Measurements from ENCODE around the gene NPC1.
A peak's percentile ranks its signal among the peaks of the same experiment; 100 is the strongest.

The NPC1 gene

DNA sequence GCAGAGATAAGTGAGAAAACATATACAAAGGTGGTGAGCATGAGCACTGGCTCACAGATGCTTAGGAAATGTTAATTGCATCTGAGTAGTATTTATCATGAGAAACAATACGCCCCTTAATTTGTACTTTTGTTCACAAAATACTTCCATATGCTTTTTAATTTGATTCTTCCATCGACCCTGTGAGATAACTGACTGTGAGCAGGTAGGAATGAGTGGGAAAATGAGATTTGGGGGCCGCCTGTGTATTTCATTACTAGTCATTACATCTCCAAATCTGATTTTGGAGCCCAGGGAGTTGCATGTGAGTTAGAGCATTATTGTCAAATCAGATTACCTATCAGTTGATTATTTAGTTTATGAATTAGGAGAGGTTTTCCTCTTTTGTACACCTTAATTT is 36.7 kb upstream of the NPC1 start:
- Histone ChIP-seq H3K4me3 (ENCODE audit: low read length) (no peak overlapping the region), H3K18ac (ENCODE audit: low read length) (no peak overlapping the region), H3K4ac (ENCODE audit: low read depth, low read length) (no peak overlapping the region), H2BK5ac (ENCODE audit: low read length) (no peak overlapping the region), H3K23ac (ENCODE audit: low read length) (no peak overlapping the region), H3K9ac (ENCODE audit: low read length) (no peak overlapping the region), H3K4me1 (ENCODE audit: control insufficient read depth, low read depth, low read length) (no peaks in the 10 kb centered on the region), H2BK120ac (ENCODE audit: low read depth, low read length) (no peak overlapping the region), H2AK5ac (ENCODE audit: low read length) (no peak overlapping the region), H3K4me2 (ENCODE audit: low read length) (no peak overlapping the region), H3K27me3 (ENCODE audit: insufficient read depth, low read length, poor library complexity) (peaks cover 2% of the 10 kb centered on the region), H3K79me2 (ENCODE audit: control insufficient read depth, insufficient read depth, low read length) (no peaks in the 10 kb centered on the region), H3K56ac (ENCODE audit: low read length) (no peak overlapping the region), H3K79me1 (ENCODE audit: low read length) (no peaks in the 10 kb centered on the region), H4K8ac (ENCODE audit: low read depth, low read length) (no peak overlapping the region), H2BK15ac (replicated peaks; ENCODE audit: low read depth) (no peak overlapping the region), H3K27ac (ENCODE audit: low read depth, low read length) (no peak overlapping the region), H3K36me3 (ENCODE audit: control insufficient read depth, insufficient read depth, low read length) (no peaks in the 10 kb centered on the region), H4K5ac (ENCODE audit: low read length) (no peak overlapping the region)
- no CpG with 5 or more reads among the region's 3 CpGs for WGBS (ENCODE audit: extremely low coverage, insufficient coverage, low lambda C conversion rate)
- DNase-seq: no peak

DNA sequence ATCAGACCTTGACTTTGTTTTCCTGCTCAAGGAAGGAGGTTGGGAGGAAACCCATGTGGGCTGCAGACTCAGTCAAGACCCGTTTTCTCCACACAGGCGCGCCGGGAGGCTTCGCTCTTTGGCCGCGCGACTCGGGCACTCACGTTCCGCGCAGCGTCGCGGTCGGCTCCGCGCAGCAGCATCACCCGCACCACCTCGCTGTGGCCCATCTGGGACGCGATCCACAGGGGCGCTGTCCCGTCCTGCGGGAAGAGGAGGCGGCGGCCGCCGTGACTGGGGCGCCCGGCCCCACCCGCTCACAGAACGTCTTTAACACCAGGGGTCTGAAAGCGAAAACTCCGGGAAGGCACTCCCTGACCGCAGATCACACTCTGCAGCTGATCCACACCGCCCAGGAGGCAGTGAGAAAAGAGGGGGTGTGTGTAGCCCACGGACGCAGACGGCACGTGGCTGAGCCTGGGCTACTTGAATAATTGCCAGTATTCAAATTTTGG is 33.1 kb upstream of the NPC1 start:
- H4K8ac ChIP-seq (ENCODE audit: low read depth, low read length): no peak overlapping the region
- H3K4me2 ChIP-seq (ENCODE audit: low read length): peak overlapping the region; percentile 13
- no peaks in the 10 kb centered on the region for H3K4me1 ChIP-seq (ENCODE audit: control insufficient read depth, low read depth, low read length)
- no peak overlapping the region for H2BK15ac ChIP-seq (replicated peaks; ENCODE audit: low read depth)
- no peak overlapping the region for H3K27ac ChIP-seq (ENCODE audit: low read depth, low read length)
- peaks cover 2% of the 10 kb centered on the region for H3K27me3 ChIP-seq (ENCODE audit: insufficient read depth, low read length, poor library complexity)
- no peak overlapping the region for H3K4ac ChIP-seq (ENCODE audit: low read depth, low read length)
- no peak overlapping the region for H2BK120ac ChIP-seq (ENCODE audit: low read depth, low read length)
- peak; percentile 58 for DNase-seq
- peak overlapping the region; percentile 45 for H3K23ac ChIP-seq (ENCODE audit: low read length)
- WGBS (ENCODE audit: extremely low coverage, insufficient coverage, low lambda C conversion rate): no CpG with 5 or more reads among the region's 41 CpGs
- H3K79me1 ChIP-seq (ENCODE audit: low read length): no peaks in the 10 kb centered on the region
- H3K56ac ChIP-seq (ENCODE audit: low read length): peak overlapping the region; percentile 36
- H3K4me3 ChIP-seq (ENCODE audit: low read length): peak overlapping the region; percentile 1
- no peak overlapping the region for H4K5ac ChIP-seq (ENCODE audit: low read length)
- no peaks in the 10 kb centered on the region for H3K79me2 ChIP-seq (ENCODE audit: control insufficient read depth, insufficient read depth, low read length)
- H2BK5ac ChIP-seq (ENCODE audit: low read length): no peak overlapping the region
- no peak overlapping the region for H2AK5ac ChIP-seq (ENCODE audit: low read length)
- H3K18ac ChIP-seq (ENCODE audit: low read length): no peak overlapping the region
- H3K9ac ChIP-seq (ENCODE audit: low read length): peak overlapping the region; percentile 60
- no peaks in the 10 kb centered on the region for H3K36me3 ChIP-seq (ENCODE audit: control insufficient read depth, insufficient read depth, low read length)

DNA sequence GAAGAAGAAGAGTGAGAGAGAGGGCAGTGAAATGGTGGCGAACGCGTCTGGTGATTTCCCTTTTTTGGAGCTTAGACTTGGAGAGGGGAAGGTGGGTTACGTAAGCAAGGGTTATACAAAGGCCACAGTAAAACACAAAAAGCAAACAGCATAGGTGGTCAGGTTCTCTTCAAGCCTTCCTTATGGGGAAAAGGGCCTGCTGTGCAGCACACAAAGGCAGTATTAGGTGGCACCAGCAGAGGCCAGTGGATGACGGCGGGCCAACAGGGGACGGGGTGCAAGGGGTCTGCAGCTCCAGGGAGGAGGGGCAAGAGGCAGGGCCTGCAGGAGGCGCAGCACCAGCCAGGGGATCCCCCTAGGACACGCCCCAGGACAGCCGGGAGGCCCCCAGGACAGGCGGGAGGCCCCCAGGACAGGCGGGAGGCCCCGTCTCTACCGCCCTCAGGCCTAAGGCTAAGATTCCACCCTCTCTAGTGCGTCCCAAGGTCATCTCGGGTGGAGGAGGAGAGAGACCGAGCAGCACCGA is 32.6 kb upstream of the NPC1 start:
- H3K4me3 ChIP-seq (ENCODE audit: low read length): peak overlapping the region; percentile 1
- H3K79me2 ChIP-seq (ENCODE audit: control insufficient read depth, insufficient read depth, low read length): no peaks in the 10 kb centered on the region
- H3K4me2 ChIP-seq (ENCODE audit: low read length): peak overlapping the region; percentile 13
- no CpG with 5 or more reads among the region's 18 CpGs for WGBS (ENCODE audit: extremely low coverage, insufficient coverage, low lambda C conversion rate)
- no peak overlapping the region for H3K23ac ChIP-seq (ENCODE audit: low read length)
- H3K56ac ChIP-seq (ENCODE audit: low read length): peak overlapping the region; percentile 36
- H2BK5ac ChIP-seq (ENCODE audit: low read length): no peak overlapping the region
- H3K27me3 ChIP-seq (ENCODE audit: insufficient read depth, low read length, poor library complexity): peaks cover 2% of the 10 kb centered on the region
- H4K5ac ChIP-seq (ENCODE audit: low read length): no peak overlapping the region
- no peaks in the 10 kb centered on the region for H3K4me1 ChIP-seq (ENCODE audit: control insufficient read depth, low read depth, low read length)
- peak overlapping the region; percentile 60 for H3K9ac ChIP-seq (ENCODE audit: low read length)
- H3K4ac ChIP-seq (ENCODE audit: low read depth, low read length): no peak overlapping the region
- peak overlapping the region; percentile 13 for H2BK120ac ChIP-seq (ENCODE audit: low read depth, low read length)
- H3K36me3 ChIP-seq (ENCODE audit: control insufficient read depth, insufficient read depth, low read length): no peaks in the 10 kb centered on the region
- no peak overlapping the region for H3K27ac ChIP-seq (ENCODE audit: low read depth, low read length)
- no peak overlapping the region for H3K18ac ChIP-seq (ENCODE audit: low read length)
- no peak overlapping the region for H2BK15ac ChIP-seq (replicated peaks; ENCODE audit: low read depth)
- H2AK5ac ChIP-seq (ENCODE audit: low read length): no peak overlapping the region
- DNase-seq: peak; percentile 70
- no peaks in the 10 kb centered on the region for H3K79me1 ChIP-seq (ENCODE audit: low read length)
- no peak overlapping the region for H4K8ac ChIP-seq (ENCODE audit: low read depth, low read length)

DNA sequence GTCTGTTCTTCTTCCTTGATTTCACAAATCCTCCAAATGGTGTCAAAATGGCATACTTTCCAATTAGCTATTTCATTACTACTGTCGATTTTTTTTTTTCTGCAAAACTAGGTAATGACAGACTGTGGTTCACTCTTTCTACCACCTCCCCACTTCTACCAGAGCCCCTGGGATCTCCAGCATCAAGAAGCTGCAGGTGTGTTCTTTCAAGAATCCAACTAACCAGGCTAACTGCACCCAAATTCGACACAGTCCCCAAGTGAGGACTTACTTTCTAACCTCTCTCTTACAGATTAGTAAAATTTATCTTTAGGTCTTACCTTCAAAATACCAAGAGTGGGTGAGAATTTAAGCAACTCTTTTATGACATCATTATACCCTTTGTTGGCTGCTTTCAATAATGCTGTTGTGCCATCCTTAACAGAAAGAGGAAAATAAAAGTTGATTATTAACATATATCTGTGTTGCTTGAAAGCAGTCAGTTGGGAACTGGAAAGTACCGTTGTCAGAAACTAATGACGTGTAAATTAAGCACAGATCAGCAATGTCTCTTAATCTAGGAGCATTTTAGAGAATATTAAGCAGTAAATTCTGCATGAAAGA is 31.2 kb upstream of the NPC1 start:
- no peak overlapping the region for H4K8ac ChIP-seq (ENCODE audit: low read depth, low read length)
- DNase-seq: no peak
- no peak overlapping the region for H2BK15ac ChIP-seq (replicated peaks; ENCODE audit: low read depth)
- no peak overlapping the region for H3K4ac ChIP-seq (ENCODE audit: low read depth, low read length)
- H3K23ac ChIP-seq (ENCODE audit: low read length): no peak overlapping the region
- no peak overlapping the region for H3K56ac ChIP-seq (ENCODE audit: low read length)
- no peak overlapping the region for H3K18ac ChIP-seq (ENCODE audit: low read length)
- no peak overlapping the region for H3K27ac ChIP-seq (ENCODE audit: low read depth, low read length)
- WGBS (ENCODE audit: extremely low coverage, insufficient coverage, low lambda C conversion rate): no CpG with 5 or more reads among the region's 4 CpGs
- H3K4me2 ChIP-seq (ENCODE audit: low read length): no peak overlapping the region
- H2BK5ac ChIP-seq (ENCODE audit: low read length): no peak overlapping the region
- no peak overlapping the region for H3K4me3 ChIP-seq (ENCODE audit: low read length)
- no peak overlapping the region for H2AK5ac ChIP-seq (ENCODE audit: low read length)
- H4K5ac ChIP-seq (ENCODE audit: low read length): no peak overlapping the region
- no peaks in the 10 kb centered on the region for H3K36me3 ChIP-seq (ENCODE audit: control insufficient read depth, insufficient read depth, low read length)
- peaks cover 2% of the 10 kb centered on the region for H3K27me3 ChIP-seq (ENCODE audit: insufficient read depth, low read length, poor library complexity)
- no peaks in the 10 kb centered on the region for H3K79me2 ChIP-seq (ENCODE audit: control insufficient read depth, insufficient read depth, low read length)
- H3K9ac ChIP-seq (ENCODE audit: low read length): no peak overlapping the region
- no peak overlapping the region for H2BK120ac ChIP-seq (ENCODE audit: low read depth, low read length)
- H3K79me1 ChIP-seq (ENCODE audit: low read length): no peaks in the 10 kb centered on the region
- no peaks in the 10 kb centered on the region for H3K4me1 ChIP-seq (ENCODE audit: control insufficient read depth, low read depth, low read length)

DNA sequence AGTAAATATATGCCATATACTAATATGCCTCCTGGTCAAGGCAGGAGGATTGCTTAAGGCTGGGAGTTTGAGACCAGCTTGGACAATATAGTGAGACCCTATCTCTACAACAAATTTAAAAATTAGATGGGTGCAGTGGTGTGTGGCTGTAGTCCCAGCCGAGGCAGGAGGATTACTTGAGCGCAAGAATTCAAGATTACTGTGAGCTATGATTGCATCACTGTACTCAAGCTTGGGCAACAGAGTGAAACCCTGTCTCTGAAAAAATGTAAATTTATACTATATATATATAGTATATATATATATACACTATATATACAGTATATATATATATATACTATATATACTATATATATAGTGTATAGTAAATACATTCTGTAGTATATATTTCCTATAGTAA is 30.0 kb upstream of the NPC1 start:
- no peak overlapping the region for H3K56ac ChIP-seq (ENCODE audit: low read length)
- H3K4me1 ChIP-seq (ENCODE audit: control insufficient read depth, low read depth, low read length): no peaks in the 10 kb centered on the region
- H2BK15ac ChIP-seq (replicated peaks; ENCODE audit: low read depth): no peak overlapping the region
- no peak overlapping the region for H2BK120ac ChIP-seq (ENCODE audit: low read depth, low read length)
- no peak for DNase-seq
- H2BK5ac ChIP-seq (ENCODE audit: low read length): no peak overlapping the region
- no CpG with 5 or more reads among the region's 2 CpGs for WGBS (ENCODE audit: extremely low coverage, insufficient coverage, low lambda C conversion rate)
- no peaks in the 10 kb centered on the region for H3K79me1 ChIP-seq (ENCODE audit: low read length)
- H3K4me2 ChIP-seq (ENCODE audit: low read length): no peak overlapping the region
- H4K5ac ChIP-seq (ENCODE audit: low read length): no peak overlapping the region
- no peak overlapping the region for H3K4me3 ChIP-seq (ENCODE audit: low read length)
- no peak overlapping the region for H3K4ac ChIP-seq (ENCODE audit: low read depth, low read length)
- no peak overlapping the region for H3K23ac ChIP-seq (ENCODE audit: low read length)
- H3K27ac ChIP-seq (ENCODE audit: low read depth, low read length): no peak overlapping the region
- H2AK5ac ChIP-seq (ENCODE audit: low read length): no peak overlapping the region
- H3K79me2 ChIP-seq (ENCODE audit: control insufficient read depth, insufficient read depth, low read length): no peaks in the 10 kb centered on the region
- H3K18ac ChIP-seq (ENCODE audit: low read length): no peak overlapping the region
- H3K9ac ChIP-seq (ENCODE audit: low read length): no peak overlapping the region
- no peaks in the 10 kb centered on the region for H3K36me3 ChIP-seq (ENCODE audit: control insufficient read depth, insufficient read depth, low read length)
- H3K27me3 ChIP-seq (ENCODE audit: insufficient read depth, low read length, poor library complexity): peaks cover 2% of the 10 kb centered on the region
- H4K8ac ChIP-seq (ENCODE audit: low read depth, low read length): no peak overlapping the region

DNA sequence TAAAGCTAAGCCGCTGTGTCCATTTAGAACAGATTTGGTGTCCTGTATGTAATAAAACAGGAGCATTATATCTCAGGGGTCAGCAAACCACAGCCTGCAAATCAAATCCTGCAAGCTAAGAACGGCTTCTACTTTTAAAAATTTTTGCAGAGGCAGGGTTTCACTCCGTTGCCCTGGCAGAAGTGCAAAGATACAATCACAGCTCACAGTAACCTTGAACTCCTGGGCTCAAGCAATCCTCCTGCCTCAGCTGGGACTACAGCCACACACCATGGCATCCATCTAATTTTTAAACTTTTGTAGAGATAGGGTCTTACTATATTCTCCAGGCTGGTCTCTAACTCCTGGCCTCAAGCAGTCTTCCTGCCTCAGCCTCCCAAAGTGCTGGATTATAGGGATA is 28.6 kb upstream of the NPC1 start:
- no peaks in the 10 kb centered on the region for H3K79me1 ChIP-seq (ENCODE audit: low read length)
- DNase-seq: no peak
- WGBS (ENCODE audit: extremely low coverage, insufficient coverage, low lambda C conversion rate): no CpG with 5 or more reads among the region's 3 CpGs

More for the DNA sequence above, 28.6 kb upstream of the NPC1 start:
- no peak overlapping the region for H4K8ac ChIP-seq (ENCODE audit: low read depth, low read length)
- no peak overlapping the region for H3K56ac ChIP-seq (ENCODE audit: low read length)
- no peak overlapping the region for H2AK5ac ChIP-seq (ENCODE audit: low read length)
- no peak overlapping the region for H2BK120ac ChIP-seq (ENCODE audit: low read depth, low read length)
- H3K9ac ChIP-seq (ENCODE audit: low read length): no peak overlapping the region
- no peaks in the 10 kb centered on the region for H3K36me3 ChIP-seq (ENCODE audit: control insufficient read depth, insufficient read depth, low read length)
- H3K79me2 ChIP-seq (ENCODE audit: control insufficient read depth, insufficient read depth, low read length): no peaks in the 10 kb centered on the region
- no peak overlapping the region for H3K4ac ChIP-seq (ENCODE audit: low read depth, low read length)
- no peak overlapping the region for H3K23ac ChIP-seq (ENCODE audit: low read length)
- H4K5ac ChIP-seq (ENCODE audit: low read length): no peak overlapping the region
- H3K4me2 ChIP-seq (ENCODE audit: low read length): no peak overlapping the region
- H3K4me1 ChIP-seq (ENCODE audit: control insufficient read depth, low read depth, low read length): no peaks in the 10 kb centered on the region
- H2BK15ac ChIP-seq (replicated peaks; ENCODE audit: low read depth): no peak overlapping the region
- no peak overlapping the region for H2BK5ac ChIP-seq (ENCODE audit: low read length)
- H3K18ac ChIP-seq (ENCODE audit: low read length): no peak overlapping the region
- H3K27ac ChIP-seq (ENCODE audit: low read depth, low read length): no peak overlapping the region
- H3K27me3 ChIP-seq (ENCODE audit: insufficient read depth, low read length, poor library complexity): peaks cover 2% of the 10 kb centered on the region
- no peak overlapping the region for H3K4me3 ChIP-seq (ENCODE audit: low read length)

All from mesendoderm (in vitro differentiated cells).